H1 (cell line): ENCODE measurements around the gene ORC5. TPM values are rescaled to one million over a fixed set of nuclear protein-coding genes. Genes with fewer than 3 reads are reported as not detected.

Experiments used
- CTCF ChIA-PET: fragments of 300-600 bp; sonication (Branson Sonifier 250); formaldehyde crosslinking; loops from one replicate; lab custom pipeline; 2021; ENCODE audit not compliant: partially characterized antibody; lab: Charles Lee
- POLR2A ChIA-PET: fragments of 300-600 bp; sonication (Branson Sonifier 250); formaldehyde crosslinking; loops from one replicate; lab custom pipeline; 2021; ENCODE audit warnings: inconsistent platforms; ENCODE audit not compliant: partially characterized antibody; lab: Charles Lee
- DNase-seq, 2 experiments: peaks; one replicate each; pipeline versions ENCODE4 v3.0.0 to v3.0.0-alpha.2; 2010 to 2022; ENCODE audit warnings: low spot score in 2 of 2, low read depth in 1 of 2, mixed read lengths in 1 of 2
- FAIRE-seq: peaks from 2 replicates; lab custom pipeline; 2011; peaks lifted over from hg19 to GRCh38; lab: Jason Lieb, UNC
- H2AFZ ChIP-seq: 2 replicates; pipeline ENCODE4 v1.8.1; 2012; ENCODE audit warnings: low read length, inconsistent platforms
- H2AK5ac ChIP-seq: 2 replicates; pipeline ENCODE4 v1.6.1; 2013; ENCODE audit warnings: low read depth, low read length
- H2BK120ac ChIP-seq: replicated peaks from 2 replicates; pipeline ENCODE3; 2013; ENCODE audit warnings: low read depth, low read length, inconsistent platforms
- H2BK12ac ChIP-seq: 2 replicates; pipeline ENCODE4 v1.6.1; 2013; ENCODE audit warnings: low read depth, low read length
- H2BK15ac ChIP-seq: 2 replicates; pipeline ENCODE4 v1.6.1; 2013; ENCODE audit warnings: low read length
- H2BK20ac ChIP-seq: 2 replicates; pipeline ENCODE4 v1.6.1; 2013; ENCODE audit warnings: low read length
- H2BK5ac ChIP-seq: 2 replicates; pipeline ENCODE4 v1.6.1; 2013; ENCODE audit warnings: low read depth, low read length
- H3K14ac ChIP-seq: 2 replicates; pipeline ENCODE4 v1.6.1; 2013; ENCODE audit warnings: inconsistent platforms; ENCODE audit not compliant: insufficient read length
- H3K18ac ChIP-seq: 2 replicates; pipeline ENCODE4 v1.6.1; 2013; ENCODE audit warnings: low read length; ENCODE audit errors: extremely low read depth
- H3K23ac ChIP-seq: 2 replicates; pipeline ENCODE4 v1.6.1; 2013; ENCODE audit warnings: inconsistent platforms; ENCODE audit not compliant: insufficient read length
- H3K23me2 ChIP-seq: 2 replicates; pipeline ENCODE4 v1.6.1; 2013; ENCODE audit warnings: low read depth, low read length
- H3K27ac ChIP-seq: 2 replicates; pipeline ENCODE4 v1.6.1; 2011; ENCODE audit warnings: low read depth, low read length, inconsistent platforms
- H3K27me3 ChIP-seq, 4 experiments: replicated peaks in 1 of 4; 1 replicate in 1 of 4; 2 replicates in 3 of 4; pipeline versions ENCODE4 v1.6.1 to v1.8.1; 2011 to 2013; ENCODE audit warnings: low read length in 3 of 4, mild to moderate bottlenecking in 3 of 4, inconsistent platforms in 2 of 4, mixed read lengths in 2 of 4, moderate library complexity in 1 of 4; ENCODE audit not compliant: control insufficient read depth in 3 of 4, insufficient read depth in 3 of 4; ENCODE audit errors: extremely low read depth in 1 of 4
- H3K36me3 ChIP-seq, 4 experiments: 2 replicates each; pipeline versions ENCODE4 v1.6.1 to v1.8.1; 2011 to 2013; ENCODE audit warnings: mild to moderate bottlenecking in 4 of 4, low read length in 3 of 4, moderate library complexity in 2 of 4, control low read depth in 1 of 4, inconsistent platforms in 1 of 4; ENCODE audit not compliant: insufficient read depth in 4 of 4, control insufficient read depth in 2 of 4
- H3K4ac ChIP-seq: replicated peaks from 2 replicates; pipeline ENCODE3; 2013; ENCODE audit warnings: low read length, low read depth, mixed read lengths, inconsistent platforms; ENCODE audit not compliant: insufficient read length
- H3K4me1 ChIP-seq, 4 experiments: replicated peaks in 1 of 4; 1 replicate in 1 of 4; 2 replicates in 3 of 4; pipeline versions ENCODE4 v1.6.1 to v1.8.1; 2011 to 2013; ENCODE audit warnings: low read length in 3 of 4, inconsistent platforms in 2 of 4, mixed read lengths in 1 of 4; ENCODE audit not compliant: insufficient read depth in 4 of 4, control insufficient read depth in 3 of 4
- H3K4me2 ChIP-seq, 2 experiments: 2 replicates each; pipeline versions ENCODE4 v1.6.1 to v1.8.1; 2011 to 2013; ENCODE audit warnings: low read depth in 2 of 2, low read length in 2 of 2, control low read depth in 1 of 2, inconsistent platforms in 1 of 2, mild to moderate bottlenecking in 1 of 2; ENCODE audit not compliant: insufficient read depth in 1 of 2
- H3K4me3 ChIP-seq, 4 experiments: fragments of 200-600, 300-600 bp in 1 of 4; sonication (generic), shearing (Covaris generic), sonication (Bioruptor Twin) in 1 of 4; 2 replicates each; pipeline versions ENCODE4 v1.5.1 to v1.8.1; 2011 to 2016; ENCODE audit warnings: low read length in 4 of 4, low read depth in 3 of 4, control low read depth in 2 of 4, inconsistent platforms in 2 of 4, mild to moderate bottlenecking in 2 of 4, mixed read lengths in 1 of 4, moderate library complexity in 1 of 4; ENCODE audit not compliant: insufficient read depth in 2 of 4; ENCODE audit errors: extremely low read depth in 1 of 4
- H3K56ac ChIP-seq: replicated peaks from 2 replicates; pipeline ENCODE3; 2013; ENCODE audit warnings: low read depth, mild to moderate bottlenecking, mixed read lengths, low read length, inconsistent platforms; ENCODE audit not compliant: insufficient read length
- H3K79me1 ChIP-seq: 2 replicates; pipeline ENCODE4 v1.6.1; 2013; ENCODE audit warnings: low read depth, low read length, control low read depth
- H3K79me2 ChIP-seq, 2 experiments: 2 replicates each; pipeline versions ENCODE4 v1.6.1 to v1.8.1; 2012 to 2013; ENCODE audit warnings: low read length in 2 of 2, mild to moderate bottlenecking in 2 of 2, inconsistent platforms in 1 of 2; ENCODE audit not compliant: insufficient read depth in 2 of 2, control insufficient read depth in 1 of 2
- H3K9ac ChIP-seq, 4 experiments: replicated peaks in 1 of 4; 1 replicate in 1 of 4; 2 replicates in 3 of 4; pipeline versions ENCODE4 v1.6.1 to v1.8.1; 2011 to 2013; ENCODE audit warnings: low read depth in 3 of 4, low read length in 3 of 4, control low read depth in 2 of 4, mild to moderate bottlenecking in 2 of 4, moderate library complexity in 2 of 4, inconsistent platforms in 1 of 4; ENCODE audit errors: extremely low read depth in 1 of 4
- H3K9me3 ChIP-seq, 2 experiments: 2 replicates each; pipeline versions ENCODE4 v1.6.1 to v1.8.1; 2012 to 2013; ENCODE audit warnings: mild to moderate bottlenecking in 2 of 2, moderate library complexity in 2 of 2, control low read depth in 1 of 2, inconsistent platforms in 1 of 2, low read depth in 1 of 2, low read length in 1 of 2, mixed read lengths in 1 of 2; ENCODE audit not compliant: insufficient read depth in 2 of 2
- H4K20me1 ChIP-seq, 2 experiments: replicated peaks in 1 of 2; 2 replicates each; pipeline versions ENCODE3 to v1.8.1; 2011 to 2013; ENCODE audit warnings: inconsistent platforms in 2 of 2, low read length in 2 of 2, mild to moderate bottlenecking in 1 of 2; ENCODE audit not compliant: insufficient read depth in 2 of 2, control insufficient read depth in 1 of 2
- H4K5ac ChIP-seq: 2 replicates; pipeline ENCODE4 v1.6.1; 2013; ENCODE audit warnings: low read length, low read depth, mixed read lengths, inconsistent platforms; ENCODE audit not compliant: insufficient read length
- H4K8ac ChIP-seq: 2 replicates; pipeline ENCODE4 v1.8.0; 2013; ENCODE audit warnings: mild to moderate bottlenecking, moderate library complexity, low read length, inconsistent platforms; ENCODE audit not compliant: insufficient read depth; ENCODE audit errors: extremely low read depth
- H4K91ac ChIP-seq: replicated peaks from 2 replicates; pipeline ENCODE3; 2013; ENCODE audit warnings: low read length, mixed read lengths, inconsistent platforms; ENCODE audit not compliant: insufficient read length
- CHD2 ChIP-seq: IDR thresholded peaks from 2 replicates; pipeline ENCODE4 v1.6.1; 2012; ENCODE audit warnings: low read length, improper control_type of control experiment
- SP1 ChIP-seq: IDR thresholded peaks from 2 replicates; pipeline ENCODE4 v1.6.1; 2011; ENCODE audit warnings: low read depth, low read length
- WGBS, 2 experiments: shearing (Covaris generic) in 1 of 2; methylation state at CpG; one replicate each; pipeline versions ENCODE4 v1.1.6 to v1.1.7; 2013 to 2015; ENCODE audit warnings: low lambda C conversion rate in 2 of 2, mixed read lengths in 2 of 2, inconsistent platforms in 1 of 2, low coverage in 1 of 2, missing lambda C conversion rate in 1 of 2; ENCODE audit not compliant: insufficient replicate concordance in 2 of 2, insufficient coverage in 1 of 2, insufficient read length in 1 of 2; ENCODE audit errors: extremely low coverage in 1 of 2, missing lambda C conversion rate in 1 of 2; 5-methylcytosine and 5-hydroxymethylcytosine counted together
- polyA plus RNA-seq, 7 experiments: library from polyadenylated mRNA; depleted of rRNA in 3 of 7; stranded (reverse) in 5 of 7; unstranded in 2 of 7; fragments of >200 nt in 5 of 7; fragments of 200-250 nt in 2 of 7; gene quantifications; 1 replicate in 5 of 7; 2 replicates in 1 of 7; 4 replicates in 1 of 7; pipeline versions ENCODE4 v1.2.1 to v1.2.3, GENCODE V29; 2011 to 2013; ENCODE audit warnings: missing spikeins in 2 of 7, mixed read lengths in 2 of 7
- total RNA-seq: library from RNA; stranded (reverse); fragmentation: NEBNext Ultra II Directional; extraction: Animal tissue kit (Norgen Biotek cat#: 25700); gene quantifications from 2 replicates; pipeline ENCODE4 v1.2.1, GENCODE V29; 2021

The ORC5 gene
- total and polyA plus RNA-seq, 2 of the 8 experiments (the other 6 are each of a cell fraction or from before 2014, with no cell fraction given): 7.7 to 19.9 TPM

GRCh38 chr7:104174798-104175197 lies 33.0 kb downstream of the ORC5 start:
- Histone ChIP-seq H3K9me3 (peaks cover 7 to 18% of the 10 kb centered on the region in 2 experiments), H3K79me1 (no peaks in the 10 kb centered on the region), H3K23ac (no peak overlapping the region), H4K8ac (no peak overlapping the region; the same call in 1 of the 2 replicates), H3K4me3 (peak overlapping the region in 1 of 4 experiments; percentile 37; a peak in 1 of 8 replicates), H3K36me3 (peaks cover 0 to 13% (median 7%) of the 10 kb centered on the region in 4 experiments; a peak in 4 of 8 replicates), H2BK120ac (peak overlapping the region; percentile 75), H3K27me3 (no peaks in the 10 kb centered on the region), H2BK5ac (peak overlapping the region; percentile 74; the same call in 1 of the 2 replicates), H3K79me2 (no peaks in the 10 kb centered on the region), H3K27ac (peak overlapping the region; percentile 44; the same call in 1 of the 2 replicates), H2BK12ac (peak overlapping the region; percentile 89; the same call in 1 of the 2 replicates), H4K91ac (peak overlapping the region; percentile 72), H3K56ac (no peak overlapping the region), H3K14ac (no peak overlapping the region), H2AK5ac (peak overlapping the region; percentile 95; the same call in 1 of the 2 replicates), H3K23me2 (no peaks in the 10 kb centered on the region), H3K4me1 (peaks cover 2 to 12% (median 6%) of the 10 kb centered on the region in 4 experiments; a peak in 4 of 7 replicates), H4K20me1 (no peaks in the 10 kb centered on the region), H2BK15ac (peak overlapping the region; percentile 18; the same call in 1 of the 2 replicates), H4K5ac (peak overlapping the region; percentile 71), H2BK20ac (no peak overlapping the region), H3K9ac (no peak overlapping the region; a peak in 1 of 7 replicates), H2AFZ (no peak overlapping the region), H3K4ac (no peak overlapping the region), H3K4me2 (peak overlapping the region in 1 of 2 experiments; percentile 9; a peak in 1 of 4 replicates), H3K18ac (peak overlapping the region; percentile 85; the same call in 1 of the 2 replicates)
- WGBS, 2 experiments: 72% methylated on average over 2 of the region's 2 CpGs; no CpG with 5 or more reads in 1 of the 2 experiments
- DNase-seq (no peak), FAIRE-seq (no peak)
- ChIA-PET POLR2A (interaction anchor here (0.7 kb wide), 1 partner anchor 9 kb away, joined by 3 read pairs; no protein-coding TSS in a partner anchor), CTCF (interaction anchor here (1.0 kb wide), 1 partner anchor 13 kb away, joined by 3 read pairs; no protein-coding TSS in a partner anchor)
- no peak for TF ChIP-seq CHD2
- TF ChIP-seq SP1: no peak
